WTC11 (cell line): ENCODE measurements around the gene SNX6.

Experiments used
- ATF1 ChIP-seq: sonication (generic); formaldehyde crosslinking; IDR thresholded peaks from 2 replicates; pipeline ENCODE4 v1.8.1; 2023; ENCODE audit warnings: mild to moderate bottlenecking, moderate library complexity, missing genetic modification reagents
- ATF2 ChIP-seq: sonication (generic); formaldehyde crosslinking; IDR thresholded peaks from 2 replicates; pipeline ENCODE4 v1.8.1; 2022; ENCODE audit warnings: low read depth, missing genetic modification reagents, borderline replicate concordance
- CTCF ChIP-seq: fragments of 200-600 bp; IDR thresholded peaks from 2 replicates; pipeline ENCODE4 v1.8.0; 2022; ENCODE audit warnings: antibody characterized with exemption
- E2F1 ChIP-seq: sonication (generic); formaldehyde crosslinking; IDR thresholded peaks from 2 replicates; pipeline ENCODE4 v1.8.0; 2022; ENCODE audit warnings: mild to moderate bottlenecking, missing genetic modification reagents
- ERG ChIP-seq: fragments of 250-450 bp; sonication (Bioruptor Pico); IDR thresholded peaks from 2 replicates; pipeline ENCODE4 v1.8.0; 2021; ENCODE audit warnings: mild to moderate bottlenecking
- GABPB1 ChIP-seq: sonication (generic); formaldehyde crosslinking; IDR thresholded peaks from 2 replicates; pipeline ENCODE4 v1.8.1; 2023; ENCODE audit warnings: mild to moderate bottlenecking, missing genetic modification reagents
- HMGXB4 ChIP-seq: sonication (generic); formaldehyde crosslinking; IDR thresholded peaks from 2 replicates; pipeline ENCODE4 v1.8.1; 2023; ENCODE audit warnings: mild to moderate bottlenecking, moderate library complexity, missing genetic modification reagents
- MAX ChIP-seq: sonication (generic); formaldehyde crosslinking; IDR thresholded peaks from 2 replicates; pipeline ENCODE4 v1.8.0; 2022; ENCODE audit warnings: mild to moderate bottlenecking, missing genetic modification reagents
- SP1 ChIP-seq: sonication (generic); formaldehyde crosslinking; conservative IDR thresholded peaks from 2 replicates; pipeline ENCODE4 v1.8.1; 2022; ENCODE audit warnings: missing genetic modification reagents
- ZBTB21 ChIP-seq: sonication (generic); formaldehyde crosslinking; IDR thresholded peaks from 2 replicates; pipeline ENCODE4 v1.8.1; 2023; ENCODE audit warnings: mild to moderate bottlenecking, missing genetic modification reagents, borderline replicate concordance
- ZNF121 ChIP-seq: sonication (generic); formaldehyde crosslinking; IDR thresholded peaks from 2 replicates; pipeline ENCODE4 v1.8.0; 2023; ENCODE audit warnings: missing genetic modification reagents
- ZNF281 ChIP-seq: sonication (generic); formaldehyde crosslinking; IDR thresholded peaks from 2 replicates; pipeline ENCODE4 v1.8.0; 2023; ENCODE audit warnings: mild to moderate bottlenecking, missing genetic modification reagents

- TF ChIP-seq E2F1 (CRISPR knock-in tag): no peak
- TF ChIP-seq CTCF: no peak
- TF ChIP-seq MAX (CRISPR knock-in tag): no peak
- no peak for TF ChIP-seq ZNF121 (CRISPR knock-in tag)
- no peak for TF ChIP-seq ATF1 (CRISPR knock-in tag)
- TF ChIP-seq ZBTB21 (CRISPR knock-in tag): no peak
- TF ChIP-seq ZNF281 (CRISPR knock-in tag): no peak
- no peak for TF ChIP-seq GABPB1 (CRISPR knock-in tag)
- TF ChIP-seq ERG: no peak
- no peak for TF ChIP-seq ATF2 (CRISPR knock-in tag)
- TF ChIP-seq HMGXB4: no peak
- no peak for TF ChIP-seq SP1 (CRISPR knock-in tag)
These were observed 102.4 kb downstream of the SNX6 start for GRCh38 chr14:34527591-34527990.
